Immature natural killer cell (primary cell): ENCODE measurements around the gene MIER3. TPM values are rescaled to one million over a fixed set of nuclear protein-coding genes. Genes with fewer than 3 reads are reported as not detected.

ENCODE experiments used
- DNase-seq, 3 donors: peaks; one replicate each; pipeline ENCODE4 v3.0.0; 2022; ENCODE audit warnings: mixed read lengths in 1 of 3
- H3K27ac Mint-ChIP-seq, 6 donors: one replicate each; pipeline ENCODE4 v1.8.0; 2020; ENCODE audit warnings: mixed read lengths in 6 of 6, mild to moderate bottlenecking in 5 of 6, inconsistent platforms in 4 of 6, moderate library complexity in 3 of 6
- H3K27me3 Mint-ChIP-seq, 3 donors: one replicate each; pipeline ENCODE4 v1.8.0; 2020 to 2021; ENCODE audit warnings: low read depth in 3 of 3, mild to moderate bottlenecking in 3 of 3, mixed read lengths in 3 of 3, moderate library complexity in 3 of 3, inconsistent platforms in 1 of 3
- H3K36me3 Mint-ChIP-seq, 3 donors: one replicate each; pipeline ENCODE4 v1.8.0; 2020; ENCODE audit warnings: mixed read lengths in 3 of 3, inconsistent platforms in 2 of 3, mild to moderate bottlenecking in 2 of 3
- H3K4me1 Mint-ChIP-seq, 2 donors: one replicate each; pipeline ENCODE4 v1.8.0; 2020; ENCODE audit warnings: inconsistent platforms in 2 of 2, mild to moderate bottlenecking in 2 of 2, mixed read lengths in 2 of 2, moderate library complexity in 1 of 2
- H3K4me3 Mint-ChIP-seq, 5 donors: one replicate each; pipeline ENCODE4 v1.8.0; 2020; ENCODE audit warnings: mild to moderate bottlenecking in 5 of 5, mixed read lengths in 5 of 5, inconsistent platforms in 3 of 5, moderate library complexity in 3 of 5
- H3K9me3 Mint-ChIP-seq, 6 donors: one replicate each; pipeline ENCODE4 v1.8.0; 2020; ENCODE audit warnings: mild to moderate bottlenecking in 6 of 6, mixed read lengths in 6 of 6, inconsistent platforms in 4 of 6, moderate library complexity in 3 of 6
- polyA plus RNA-seq, 3 donors: library from polyadenylated mRNA; unstranded; fragments of 300-500 nt; fragmentation: Illumina TruSeq; gene quantifications; one replicate each; pipeline ENCODE4 v1.2.3, GENCODE V29; 2021

The MIER3 gene
- polyA plus RNA-seq, 3 donors from 2014 or later = 3.5 to 11.2 (median 5.3) TPM

DNA sequence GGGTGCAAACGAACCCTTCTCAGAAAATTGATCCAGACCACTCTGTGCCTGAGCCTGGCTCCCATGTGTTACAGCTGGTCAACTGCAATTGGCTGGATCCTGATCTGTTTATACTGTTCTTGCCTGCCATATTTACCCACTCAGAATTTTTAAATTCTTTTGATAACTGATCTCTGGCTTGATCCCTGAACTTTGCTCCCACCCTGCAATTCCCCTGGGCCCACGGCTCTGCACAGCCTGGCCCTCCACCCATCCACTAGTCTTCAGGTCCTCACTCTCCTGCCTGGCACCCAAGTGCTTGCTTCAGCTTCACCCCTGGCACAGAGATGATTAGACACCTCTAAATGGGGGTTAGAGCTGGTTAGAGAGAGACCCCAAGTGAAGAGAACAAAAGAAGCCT is 25.9 kb upstream of the MIER3 start:
- H3K36me3 Mint-ChIP-seq = no peaks in the 10 kb centered on the region
- no peak for DNase-seq
- no peak overlapping the region for H3K4me3 Mint-ChIP-seq
- H3K9me3 Mint-ChIP-seq = no peaks in the 10 kb centered on the region
- peaks cover 2 to 16% (median 2%) of the 10 kb centered on the region in 3 donors for H3K27me3 Mint-ChIP-seq
- H3K27ac Mint-ChIP-seq = no peak overlapping the region
- no peaks in the 10 kb centered on the region for H3K4me1 Mint-ChIP-seq

DNA sequence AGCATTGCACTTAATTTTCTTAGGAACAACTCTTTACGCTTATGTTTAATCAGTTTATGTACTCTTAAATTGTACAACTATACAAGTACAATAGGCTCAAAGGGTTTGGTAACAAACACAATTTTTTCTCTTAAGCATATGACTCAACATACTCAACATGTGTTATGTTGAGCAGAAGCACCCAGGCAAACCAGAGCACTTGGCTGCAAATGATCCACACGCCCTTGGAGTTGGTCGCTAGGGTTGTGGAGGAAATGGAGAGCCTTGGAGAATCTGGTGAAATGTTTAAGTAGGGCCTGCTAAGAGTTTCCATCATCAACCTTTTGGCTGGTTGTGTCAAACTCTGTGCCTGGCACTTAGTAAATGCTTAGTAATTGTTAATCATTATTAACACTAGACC is 25.1 kb upstream of the MIER3 start:
- no peaks in the 10 kb centered on the region for H3K9me3 Mint-ChIP-seq
- DNase-seq = no peak
- H3K27me3 Mint-ChIP-seq = peaks cover 0 to 13% (median 2%) of the 10 kb centered on the region in 3 donors
- no peaks in the 10 kb centered on the region for H3K4me1 Mint-ChIP-seq
- no peak overlapping the region for H3K4me3 Mint-ChIP-seq
- no peaks in the 10 kb centered on the region for H3K36me3 Mint-ChIP-seq
- H3K27ac Mint-ChIP-seq = no peak overlapping the region

DNA sequence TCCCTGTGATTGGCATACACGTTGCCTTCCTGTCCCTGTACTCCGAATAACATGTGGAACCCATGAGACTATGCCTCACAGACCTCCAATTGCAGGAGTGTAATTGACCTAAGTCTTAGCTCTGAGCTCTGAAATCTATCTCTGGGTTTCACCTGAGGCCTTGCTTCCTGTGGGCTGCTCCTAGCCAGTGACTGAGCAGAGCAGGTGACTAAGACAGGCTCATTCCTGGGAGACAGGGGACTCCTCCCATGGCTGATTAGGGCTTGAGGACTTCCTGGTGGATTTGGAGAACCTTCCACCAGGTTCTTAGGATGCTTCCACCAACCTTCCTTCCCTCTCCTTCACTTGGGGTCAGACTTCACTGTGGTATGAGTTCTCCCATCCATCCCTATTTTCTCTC is 22.3 kb upstream of the MIER3 start:
- Mint-ChIP-seq H3K27me3 (peaks cover 0 to 4% (median 2%) of the 10 kb centered on the region in 3 donors), H3K4me1 (no peaks in the 10 kb centered on the region), H3K27ac (no peak overlapping the region), H3K9me3 (no peaks in the 10 kb centered on the region), H3K4me3 (no peak overlapping the region), H3K36me3 (no peaks in the 10 kb centered on the region)
- DNase-seq = no peak

DNA sequence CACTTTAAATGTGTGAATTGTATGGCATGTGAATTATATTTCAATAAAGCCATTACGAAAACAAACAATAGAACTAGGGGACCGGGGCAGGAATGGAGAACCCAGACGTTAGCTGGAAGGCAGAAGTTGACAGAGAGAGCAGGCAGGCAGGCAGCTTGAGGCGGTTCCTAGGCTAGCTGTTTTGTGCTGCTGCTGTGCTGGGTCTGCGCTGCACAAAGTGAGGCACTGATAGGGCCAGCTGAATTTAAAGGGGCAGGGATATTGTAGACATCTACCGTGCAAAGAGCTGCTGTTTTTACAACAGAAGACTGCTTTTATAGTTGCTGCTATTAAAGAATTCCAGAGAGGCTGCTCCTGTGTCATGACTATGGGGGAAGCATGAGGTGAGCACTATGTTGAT is 21.6 kb upstream of the MIER3 start:
- Mint-ChIP-seq H3K4me1 (no peaks in the 10 kb centered on the region), H3K36me3 (no peaks in the 10 kb centered on the region)

DNA sequence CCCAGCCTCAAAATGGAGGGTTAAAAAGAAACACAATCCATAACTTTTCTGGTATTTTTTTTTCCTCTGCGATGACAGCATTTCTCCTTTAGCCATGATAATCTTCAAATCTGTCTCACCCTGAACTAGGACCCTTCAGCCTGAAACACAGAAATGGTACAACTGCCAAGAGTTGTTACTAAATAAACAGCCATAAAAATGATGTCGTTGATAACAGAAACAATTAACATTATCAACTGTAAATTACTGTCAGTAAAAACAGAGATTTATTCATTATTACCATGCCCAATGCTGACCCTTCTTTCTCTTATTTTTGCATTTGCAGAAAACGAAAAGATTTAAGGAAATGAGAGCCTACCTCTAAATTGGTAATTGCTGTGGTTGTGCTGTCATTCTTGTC is 19.4 kb upstream of the MIER3 start:
- no peaks in the 10 kb centered on the region for H3K9me3 Mint-ChIP-seq
- no peaks in the 10 kb centered on the region for H3K4me1 Mint-ChIP-seq
- H3K4me3 Mint-ChIP-seq = no peak overlapping the region
- H3K36me3 Mint-ChIP-seq = no peaks in the 10 kb centered on the region
- peaks cover 0 to 5% (median 4%) of the 10 kb centered on the region in 3 donors for H3K27me3 Mint-ChIP-seq
- DNase-seq = no peak
- no peak overlapping the region for H3K27ac Mint-ChIP-seq

More for the DNA sequence above, 21.6 kb upstream of the MIER3 start:
- no peak overlapping the region for H3K27ac Mint-ChIP-seq
- H3K4me3 Mint-ChIP-seq = no peak overlapping the region
- no peaks in the 10 kb centered on the region for H3K9me3 Mint-ChIP-seq
- DNase-seq = no peak
- H3K27me3 Mint-ChIP-seq = peaks cover 0 to 4% (median 2%) of the 10 kb centered on the region in 3 donors

DNA sequence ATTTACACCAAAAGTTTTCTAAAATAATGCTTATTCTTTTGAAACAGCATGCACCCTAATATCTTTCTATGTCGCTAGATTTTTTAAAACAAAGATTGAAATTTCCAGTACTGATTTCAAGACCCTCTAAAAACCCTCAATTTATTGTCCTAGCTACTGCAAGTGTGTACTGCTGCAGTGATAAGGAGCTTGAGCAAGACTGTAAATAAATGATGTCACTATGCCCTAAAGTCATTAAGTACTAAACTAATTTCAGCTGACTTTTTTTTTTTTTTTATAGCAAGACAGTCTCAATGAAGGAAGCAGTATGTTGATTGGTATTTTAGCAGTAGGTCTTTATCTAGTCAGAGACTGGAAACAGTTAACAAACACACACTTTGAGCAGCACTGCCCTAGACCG is 12.2 kb upstream of the MIER3 start:
- H3K4me3 Mint-ChIP-seq = no peak overlapping the region

DNA sequence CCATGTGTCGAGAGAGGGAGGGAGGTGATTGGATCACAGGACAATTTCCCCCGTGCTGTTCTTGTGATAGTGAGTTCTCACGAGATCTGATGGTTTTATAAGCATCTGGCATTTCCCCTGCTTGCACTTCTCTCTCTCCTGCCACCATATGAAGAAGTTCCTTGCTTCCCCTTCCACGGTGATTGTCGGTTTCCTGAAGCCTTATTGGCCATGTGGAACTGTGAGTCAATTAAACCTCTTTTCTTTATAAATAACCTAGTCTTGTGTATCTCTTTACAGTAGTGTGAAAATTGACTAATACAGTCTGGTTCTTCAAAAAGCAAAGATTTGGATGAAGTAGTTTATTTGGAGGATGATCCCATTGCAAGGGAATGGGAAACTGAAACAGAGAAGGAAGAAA is 11.3 kb upstream of the MIER3 start:
- peaks cover 2 to 20% (median 9%) of the 10 kb centered on the region in 3 donors for H3K27me3 Mint-ChIP-seq
- H3K36me3 Mint-ChIP-seq = no peaks in the 10 kb centered on the region
- no peak overlapping the region for H3K27ac Mint-ChIP-seq
- H3K4me1 Mint-ChIP-seq = no peaks in the 10 kb centered on the region
- no peak overlapping the region for H3K4me3 Mint-ChIP-seq
- no peak for DNase-seq
- H3K9me3 Mint-ChIP-seq = no peaks in the 10 kb centered on the region

More for the DNA sequence above, 12.2 kb upstream of the MIER3 start:
- Mint-ChIP-seq H3K9me3 (no peaks in the 10 kb centered on the region), H3K27ac (no peak overlapping the region), H3K27me3 (peaks cover 2 to 20% (median 9%) of the 10 kb centered on the region in 3 donors), H3K4me1 (no peaks in the 10 kb centered on the region), H3K36me3 (no peaks in the 10 kb centered on the region)
- DNase-seq = no peak

DNA sequence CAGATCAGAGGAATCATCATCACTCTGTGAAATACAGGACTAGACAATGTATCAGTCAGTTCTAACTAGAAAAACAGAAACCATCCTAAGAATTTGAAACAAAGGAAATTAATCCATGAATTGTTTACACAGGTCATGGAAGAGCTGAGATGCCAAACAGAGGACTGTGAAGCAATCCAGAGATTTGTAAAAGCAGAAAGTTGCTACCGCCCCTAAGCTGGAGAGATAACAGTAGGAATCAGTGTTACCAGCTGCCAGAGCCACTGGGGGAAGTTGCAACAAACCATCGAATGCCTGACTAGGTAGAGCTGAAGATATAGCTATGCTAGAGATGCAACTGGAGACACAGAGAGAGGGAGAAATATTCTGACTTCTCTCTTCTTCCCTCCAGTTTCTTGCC is 10.4 kb upstream of the MIER3 start:
- Mint-ChIP-seq H3K9me3 (no peaks in the 10 kb centered on the region), H3K36me3 (no peaks in the 10 kb centered on the region), H3K4me1 (no peaks in the 10 kb centered on the region), H3K27me3 (peaks cover 3 to 25% (median 9%) of the 10 kb centered on the region in 3 donors), H3K4me3 (no peak overlapping the region), H3K27ac (no peak overlapping the region)
- no peak for DNase-seq

DNA sequence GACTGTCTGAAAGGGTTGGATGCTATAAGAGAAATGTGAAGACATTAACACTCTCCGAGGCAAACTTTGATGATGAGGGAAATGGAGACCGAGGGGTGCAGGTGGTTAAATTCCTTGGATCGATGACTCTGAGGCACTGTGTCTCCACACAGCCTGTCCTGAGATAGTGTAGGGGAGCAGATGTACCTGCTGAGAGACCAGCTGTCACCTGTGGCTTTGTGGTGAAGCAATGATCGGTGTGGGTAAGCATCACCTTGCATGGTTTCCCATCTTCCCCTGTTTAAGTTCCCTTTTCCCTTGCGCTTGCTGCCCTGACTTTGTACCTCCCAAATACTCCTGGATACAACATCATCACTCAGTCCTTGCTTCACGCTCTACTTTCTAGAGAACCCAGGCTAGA is 9.8 kb upstream of the MIER3 start:
- no peak overlapping the region for H3K4me3 Mint-ChIP-seq
- no peak overlapping the region for H3K27ac Mint-ChIP-seq
- no peaks in the 10 kb centered on the region for H3K9me3 Mint-ChIP-seq
- H3K36me3 Mint-ChIP-seq = no peaks in the 10 kb centered on the region
- no peak for DNase-seq
- H3K4me1 Mint-ChIP-seq = no peaks in the 10 kb centered on the region
- H3K27me3 Mint-ChIP-seq = peaks cover 3 to 24% (median 9%) of the 10 kb centered on the region in 3 donors

DNA sequence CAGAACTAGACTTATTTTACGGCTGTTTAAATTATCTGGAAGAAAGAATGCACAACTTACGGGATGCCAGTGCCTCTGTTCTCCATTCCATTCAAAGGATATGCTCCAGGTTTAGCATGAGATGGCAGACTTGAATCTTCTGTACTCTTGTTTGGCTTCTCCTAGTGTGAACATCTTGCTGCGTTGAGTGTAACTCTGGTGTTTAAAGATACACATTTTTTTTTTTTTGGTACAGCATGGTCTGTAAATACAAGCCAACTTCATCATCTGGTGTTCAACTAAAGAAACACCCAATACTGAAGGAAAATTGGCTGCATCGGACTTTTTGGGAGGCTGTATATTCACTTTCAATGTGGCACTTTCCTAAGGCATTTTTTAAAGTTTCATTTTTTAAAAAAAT is 7.4 kb upstream of the MIER3 start:
- Mint-ChIP-seq H3K27ac (no peak overlapping the region), H3K36me3 (no peaks in the 10 kb centered on the region), H3K27me3 (peaks cover 3 to 23% (median 3%) of the 10 kb centered on the region in 3 donors), H3K4me3 (no peak overlapping the region), H3K4me1 (no peaks in the 10 kb centered on the region), H3K9me3 (no peaks in the 10 kb centered on the region)
- no peak for DNase-seq

DNA sequence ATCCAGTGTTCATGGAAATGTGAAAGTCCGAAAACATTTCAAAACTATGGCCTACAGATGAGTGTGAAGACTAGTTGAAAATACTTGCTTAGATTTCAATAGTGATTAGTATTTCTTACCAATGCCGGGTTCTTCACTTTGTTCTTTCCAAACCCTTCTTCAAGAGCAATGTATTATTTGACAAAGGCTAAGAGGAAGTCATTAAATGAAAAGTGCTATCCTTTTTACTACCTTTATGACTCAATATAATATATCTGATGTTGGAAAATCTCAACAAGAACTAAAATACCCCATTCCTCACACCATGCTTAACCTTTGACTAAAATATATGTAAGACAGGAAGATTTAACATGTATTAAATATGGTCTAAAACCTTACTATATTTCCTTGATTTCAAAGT is 6.7 kb upstream of the MIER3 start:
- DNase-seq = no peak
- Mint-ChIP-seq H3K9me3 (no peaks in the 10 kb centered on the region), H3K36me3 (no peaks in the 10 kb centered on the region), H3K27me3 (peaks cover 3 to 23% (median 3%) of the 10 kb centered on the region in 3 donors), H3K4me3 (no peak overlapping the region), H3K4me1 (no peaks in the 10 kb centered on the region), H3K27ac (no peak overlapping the region)

DNA sequence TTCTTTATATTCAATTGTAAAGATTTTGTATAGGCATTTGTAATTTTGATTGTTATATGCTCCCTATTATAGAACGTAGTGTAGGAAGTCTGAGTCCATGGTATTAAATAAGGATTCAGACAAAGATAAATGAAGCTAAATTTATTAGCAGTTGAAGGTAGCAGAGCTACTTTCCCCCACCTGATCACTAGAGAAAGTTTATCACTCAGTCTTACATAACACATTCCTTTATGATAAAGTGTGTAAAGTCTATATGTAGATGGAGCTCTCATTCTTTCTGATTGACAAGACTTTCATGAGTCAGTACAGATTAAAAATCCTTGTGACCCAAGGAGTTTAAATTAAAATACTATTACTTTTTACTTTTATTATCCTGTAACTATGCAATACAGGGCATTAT is 2.3 kb upstream of the MIER3 start:
- no peak overlapping the region for H3K4me3 Mint-ChIP-seq
- peaks cover 23 to 26% of the 10 kb centered on the region in 2 donors for H3K4me1 Mint-ChIP-seq
- no peaks in the 10 kb centered on the region for H3K9me3 Mint-ChIP-seq
- peaks cover 2 to 14% (median 10%) of the 10 kb centered on the region in 3 donors for H3K27me3 Mint-ChIP-seq
- no peak overlapping the region for H3K27ac Mint-ChIP-seq
- no peaks in the 10 kb centered on the region for H3K36me3 Mint-ChIP-seq
- DNase-seq = no peak

DNA sequence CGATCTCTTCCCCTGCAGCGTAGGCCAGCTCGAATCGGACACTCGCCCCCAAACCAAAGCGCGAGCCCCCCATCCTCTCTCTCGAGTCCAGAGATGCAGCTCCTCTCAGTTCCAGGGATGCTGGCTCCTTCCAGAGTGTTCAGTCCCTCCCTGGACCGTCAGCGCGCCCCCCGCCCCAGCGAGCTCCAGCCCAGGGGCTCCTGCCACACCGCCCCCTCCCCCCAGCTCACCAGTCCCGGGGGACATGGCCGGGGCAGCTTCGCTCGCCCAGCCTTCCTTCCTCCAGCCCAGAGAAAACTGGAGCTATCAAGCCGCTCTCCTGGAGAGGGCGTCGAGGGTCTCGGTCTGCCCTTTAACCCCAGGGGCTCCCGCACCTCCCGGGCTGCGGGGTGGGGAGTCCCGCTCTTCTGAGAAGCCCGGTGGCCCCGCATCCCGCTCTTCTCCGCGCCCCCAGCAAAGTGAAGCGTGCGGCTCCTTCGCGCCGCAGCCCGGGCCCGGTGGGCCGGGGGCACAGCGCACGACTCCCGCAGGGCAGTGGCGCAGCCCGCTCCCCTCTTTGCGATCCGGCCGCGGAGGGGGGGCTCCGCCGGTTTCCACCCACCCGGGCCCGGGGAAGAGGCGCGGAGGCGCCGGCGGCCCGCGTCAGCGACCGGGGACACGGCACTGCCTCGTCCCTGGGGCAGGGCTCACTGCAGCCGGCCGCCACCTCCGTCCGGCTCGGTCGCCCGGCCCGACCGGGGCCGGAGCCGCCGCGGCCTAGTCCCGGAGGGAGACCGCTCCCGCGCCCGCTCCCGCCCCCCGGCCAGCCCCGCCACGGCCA is 587 bp downstream of the MIER3 start:
- H3K9me3 Mint-ChIP-seq = no peaks in the 10 kb centered on the region
- H3K27ac Mint-ChIP-seq = peak overlapping the region; percentile 47 to 91 (median 74)
- peaks cover 23 to 26% of the 10 kb centered on the region in 2 donors for H3K4me1 Mint-ChIP-seq
- peak overlapping the region; percentile 85 to 94 (median 91) for H3K4me3 Mint-ChIP-seq
- peaks cover 0 to 4% (median 3%) of the 10 kb centered on the region in 3 donors for H3K36me3 Mint-ChIP-seq
- H3K27me3 Mint-ChIP-seq = peaks cover 2 to 9% (median 7%) of the 10 kb centered on the region in 3 donors
- peak; percentile 9 to 17 (median 12) for DNase-seq

DNA sequence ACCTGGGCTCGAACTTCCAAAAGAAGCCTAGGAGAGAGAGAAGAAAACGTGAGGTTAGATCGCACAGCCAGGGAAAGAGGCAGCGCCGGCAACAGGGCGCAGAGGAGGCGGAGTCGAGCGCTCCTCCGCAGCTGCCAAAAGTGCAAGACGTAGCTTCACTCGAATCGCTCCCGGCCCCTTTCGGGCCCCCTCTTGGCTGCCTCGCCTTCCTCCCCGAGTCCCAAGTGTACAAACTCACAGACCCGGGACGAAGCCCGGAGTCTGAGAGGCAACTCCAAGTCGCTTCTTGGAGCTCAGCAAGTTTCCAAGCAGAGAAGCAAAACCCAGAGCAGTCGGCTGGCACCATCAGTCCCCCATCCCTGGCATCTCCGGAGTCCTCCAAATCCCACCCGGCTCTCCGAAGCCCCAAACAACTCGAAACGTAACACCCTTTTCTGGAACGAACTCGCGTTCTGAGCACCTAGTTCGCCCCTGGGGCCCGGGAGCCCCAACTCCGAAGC is 1.2 kb downstream of the MIER3 start:
- Mint-ChIP-seq H3K4me1 (peaks cover 23 to 26% of the 10 kb centered on the region in 2 donors), H3K36me3 (peaks cover 4 to 9% (median 8%) of the 10 kb centered on the region in 3 donors), H3K27me3 (peaks cover 2 to 9% (median 7%) of the 10 kb centered on the region in 3 donors), H3K27ac (peak overlapping the region; percentile 47 to 91 (median 74)), H3K9me3 (no peaks in the 10 kb centered on the region), H3K4me3 (peak overlapping the region; percentile 85 to 94 (median 91))
- peak; percentile 10 to 31 (median 25) for DNase-seq
